Heart left ventricle (tissue), 16 donors: ENCODE results near the gene DAB2. TPM values are rescaled to one million over a fixed set of nuclear protein-coding genes. Genes with fewer than 3 reads are reported as not detected.

ENCODE experiments used
- ATAC-seq, 4 donors: fragments of 200-7000 bp; cut with Tn5 transposase; one replicate each; pipeline ENCODE4 v1.9.1; 2020 to 2022; ENCODE audit warnings: moderate library complexity in 4 of 4, mild to moderate bottlenecking in 3 of 4, moderate number of reproducible peaks in 1 of 4
- DNase-seq, 5 donors: peaks; one replicate each; pipeline ENCODE4 v3.0.0-alpha.2; 2020
- H3K27ac ChIP-seq, 12 donors: fragments of 200-600 bp; sonication (generic) in 4 of 12; one replicate each; pipeline versions ENCODE4 v1.5.0 to v1.8.0; 2016 to 2022; ENCODE audit warnings: mild to moderate bottlenecking in 2 of 12
- H3K27me3 ChIP-seq, 9 donors: fragments of 200-600 bp; sonication (generic) in 2 of 9; one replicate each; pipeline versions ENCODE4 v1.5.1 to v1.8.0; 2016 to 2022; ENCODE audit warnings: mild to moderate bottlenecking in 3 of 9
- H3K36me3 ChIP-seq, 9 donors: fragments of 200-600 bp; sonication (generic) in 2 of 9; one replicate each; pipeline versions ENCODE4 v1.5.0 to v1.8.0; 2018 to 2022; ENCODE audit warnings: mild to moderate bottlenecking in 2 of 9
- H3K4me1 ChIP-seq, 12 donors: fragments of 200-600 bp; sonication (generic) in 4 of 12; one replicate each; pipeline versions ENCODE4 v1.5.0 to v1.8.0; 2016 to 2022; ENCODE audit warnings: mild to moderate bottlenecking in 3 of 12
- H3K4me3 ChIP-seq, 12 donors: fragments of 200-600 bp; sonication (generic) in 4 of 12; one replicate each; pipeline versions ENCODE4 v1.5.0 to v1.8.0; 2017 to 2022; ENCODE audit warnings: mild to moderate bottlenecking in 9 of 12, moderate library complexity in 4 of 12
- H3K9me3 ChIP-seq, 12 donors: fragments of 200-600 bp; sonication (generic) in 4 of 12; one replicate each; pipeline versions ENCODE4 v1.5.0 to v1.8.0; 2016 to 2022; ENCODE audit warnings: mild to moderate bottlenecking in 1 of 12
- POLR2A ChIP-seq, 2 donors: fragments of 450-650 bp; IDR thresholded peaks; one replicate each; pipeline ENCODE4 v1.6.1; 2017; ENCODE audit warnings: antibody characterized with exemption in 2 of 2, mild to moderate bottlenecking in 2 of 2, moderate library complexity in 2 of 2
- WGBS, 4 donors: extraction: QIAGEN DNeasy Blood & Tissue Kit in 2 of 4; methylation state at CpG; one replicate each; pipeline versions ENCODE4 v1.1.5 to v1.1.7; 2013 to 2018; 5-methylcytosine and 5-hydroxymethylcytosine counted together
- intact Hi-C, 10 donors: fragments of 100-400 bp; cut with DNase I; formaldehyde crosslinking; loops; one replicate each; pipeline versions ENCODE4 v1.11.1 to v1.14.2; 2022
- polyA plus RNA-seq, 2 donors: library from polyadenylated mRNA; stranded (reverse); fragments of 200-250 nt; gene quantifications; one replicate each; pipeline ENCODE4 v1.2.3, GENCODE V29; 2013
- total RNA-seq, 9 donors: library from RNA; depleted of rRNA in 2 of 9; stranded (reverse); fragments of >200 nt in 2 of 9; fragmentation: NEBNext Ultra II Directional in 3 of 9; extraction: Animal tissue kit (Norgen Biotek cat#: 25700) in 3 of 9; gene quantifications; one replicate each; pipeline versions ENCODE4 v1.1.0 to v1.2.4, GENCODE V29; 2016 to 2023
- TF ChIP-seq, protein P1 (sequence below), 12 donors: fragments of 200-600 bp; sonication (generic) in 4 of 12; IDR thresholded peaks; one replicate each; pipeline versions ENCODE4 v1.5.0 to v1.8.0; 2018 to 2022; ENCODE audit warnings: antibody characterized with exemption in 12 of 12, mild to moderate bottlenecking in 5 of 12
- donor health status: ischemic (EF 13 %, LVEDD 7.1; RV severe dilation, severe dysfunction).
- donor health status: healthy with polysubstance abuse.
- donor health status: DM: no; HTN: yes; CAD: no.
- donor health status: DM: no; HTN: no; CAD: no.
- donor health status: ischemic (EF 25% LVEDD 6.9; RV normal size, moderate dysfunction).
- donor health status: ischemic (EF 25% LVEDD 5.7; RV mildly dilated, moderate dysfunction).
- donor health status: healthy.
- donor health status: DM: yes; HTN: yes; CAD: no.
- donor health status: ischemic (EF 35%, LVEDD 5.7; RV mildly dilated, moderate dysfunction).
- donor health status: nonischemic (EF 11% LVEDD 7.7; RV severe dilation, severe dysfunction).
- donor health status: DM: yes; HTN: yes; CAD: no.
- donor health status: PGD.
- donor health status: ischemic (EF 29% LVEDD 5.4; RV normal size, mild dysfunction).
- donor health status: nonischemic (EF 23%, LVEDD 6.1; RV moderate dilation, normal function).

DAB2 gene
- total and polyA plus RNA-seq, 11 donors, result 7.8 to 157 (median 24.9) TPM

DNA sequence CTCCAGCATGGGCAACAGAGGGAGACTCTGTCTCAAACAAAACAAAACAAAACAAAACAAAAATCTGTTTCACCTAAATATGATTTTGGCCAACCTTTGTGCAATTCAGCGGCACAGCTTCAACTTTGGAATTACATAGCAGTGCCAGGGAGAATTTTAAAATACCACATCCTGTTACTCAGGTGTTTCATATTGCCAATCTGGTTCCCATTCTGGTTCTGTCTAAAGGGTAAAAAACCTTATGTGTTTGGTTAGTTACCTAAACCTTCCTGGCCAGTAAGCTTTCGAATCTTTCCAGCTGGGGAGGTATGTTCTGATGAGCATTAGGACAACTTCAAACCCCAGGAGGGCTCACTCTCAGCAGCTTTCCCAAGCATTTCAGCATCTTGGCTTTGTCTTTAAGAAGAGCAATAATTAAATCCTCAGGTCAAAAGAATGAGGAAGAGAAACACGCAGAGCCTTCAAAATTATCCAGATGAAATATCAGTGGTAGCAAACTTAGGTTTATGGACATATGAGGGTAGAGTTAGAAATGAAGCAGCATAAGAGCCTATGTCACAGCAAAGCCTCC is 2.7 kb downstream of the DAB2 start:
- DNase-seq, result no peak
- intact Hi-C loops, result loop anchor here in 9 of 10 donors (5.0 to 10.0 kb wide), 9 partner anchors 40 to 125 kb away; no protein-coding TSS in a partner anchor
- TF ChIP-seq, protein P1, sequence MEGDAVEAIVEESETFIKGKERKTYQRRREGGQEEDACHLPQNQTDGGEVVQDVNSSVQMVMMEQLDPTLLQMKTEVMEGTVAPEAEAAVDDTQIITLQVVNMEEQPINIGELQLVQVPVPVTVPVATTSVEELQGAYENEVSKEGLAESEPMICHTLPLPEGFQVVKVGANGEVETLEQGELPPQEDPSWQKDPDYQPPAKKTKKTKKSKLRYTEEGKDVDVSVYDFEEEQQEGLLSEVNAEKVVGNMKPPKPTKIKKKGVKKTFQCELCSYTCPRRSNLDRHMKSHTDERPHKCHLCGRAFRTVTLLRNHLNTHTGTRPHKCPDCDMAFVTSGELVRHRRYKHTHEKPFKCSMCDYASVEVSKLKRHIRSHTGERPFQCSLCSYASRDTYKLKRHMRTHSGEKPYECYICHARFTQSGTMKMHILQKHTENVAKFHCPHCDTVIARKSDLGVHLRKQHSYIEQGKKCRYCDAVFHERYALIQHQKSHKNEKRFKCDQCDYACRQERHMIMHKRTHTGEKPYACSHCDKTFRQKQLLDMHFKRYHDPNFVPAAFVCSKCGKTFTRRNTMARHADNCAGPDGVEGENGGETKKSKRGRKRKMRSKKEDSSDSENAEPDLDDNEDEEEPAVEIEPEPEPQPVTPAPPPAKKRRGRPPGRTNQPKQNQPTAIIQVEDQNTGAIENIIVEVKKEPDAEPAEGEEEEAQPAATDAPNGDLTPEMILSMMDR (IDR thresholded peaks at IDR 0.05), result no peak
- no peak for TF ChIP-seq POLR2A (IDR thresholded peaks at IDR 0.05)
- Histone ChIP-seq H3K4me1 (peaks cover 0 to 78% (median 48%) of the 10 kb centered on the region in 12 donors), H3K27ac (peak overlapping the region; percentile 18 to 91 (median 82)), H3K36me3 (peaks cover 0 to 12% (median 0%) of the 10 kb centered on the region in 9 donors), H3K27me3 (no peaks in the 10 kb centered on the region), H3K9me3 (no peaks in the 10 kb centered on the region), H3K4me3 (peak overlapping the region in 9 of 12 donors; percentile 56 to 76 (median 70))
- 63 to 72% (median 68%) methylated on average over 3 of the region's 3 CpGs for WGBS, 4 donors
- no peak for ATAC-seq

DNA sequence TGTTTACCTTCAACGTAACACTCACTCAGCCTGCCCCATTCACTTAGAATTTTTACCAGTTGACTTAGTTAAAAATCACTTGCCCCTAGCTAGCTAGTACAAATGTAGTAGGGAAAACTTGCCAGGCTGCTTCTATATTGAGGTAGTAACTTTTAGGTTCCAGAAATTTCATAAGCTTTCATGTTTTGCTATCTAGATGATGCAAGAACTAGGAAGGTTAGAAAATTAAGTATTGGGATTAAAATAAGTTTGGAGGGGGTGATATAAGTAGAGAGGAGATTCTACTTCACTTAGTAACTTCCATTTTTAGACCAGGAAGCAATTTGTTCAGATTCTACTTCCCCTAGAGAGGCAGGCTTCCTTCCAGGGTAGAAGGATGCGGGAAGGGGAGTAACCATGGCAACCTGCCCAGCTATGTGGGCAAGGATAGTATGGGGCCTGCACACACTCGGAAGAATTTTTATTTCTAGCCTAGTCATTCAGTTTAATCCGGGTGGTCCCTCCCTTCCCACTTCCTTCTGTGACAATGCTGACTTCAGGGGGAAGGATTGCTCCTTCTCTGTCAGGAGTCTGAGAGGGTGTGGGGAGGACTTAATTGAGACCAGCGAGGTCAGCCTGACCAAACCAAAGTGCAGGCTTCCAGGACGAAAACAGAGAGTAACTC is 4.2 kb downstream of the DAB2 start:
- H3K9me3 ChIP-seq, result no peaks in the 10 kb centered on the region
- no peak for TF ChIP-seq POLR2A (IDR thresholded peaks at IDR 0.05)
- TF ChIP-seq, protein P1 (IDR thresholded peaks at IDR 0.05), result no peak
- WGBS, 4 donors, result 34 to 48% (median 43%) methylated on average over 6 of the region's 6 CpGs
- H3K4me3 ChIP-seq, result peak overlapping the region in 9 of 12 donors; percentile 9 to 76 (median 70)
- peaks cover 0 to 77% (median 40%) of the 10 kb centered on the region in 12 donors for H3K4me1 ChIP-seq
- DNase-seq (peak; percentile 68 to 83 (median 81)), ATAC-seq (peak; percentile 40 to 80 (median 68))
- peaks cover 0 to 21% (median 0%) of the 10 kb centered on the region in 9 donors for H3K36me3 ChIP-seq
- H3K27ac ChIP-seq, result peak overlapping the region; percentile 18 to 91 (median 81)
- no peaks in the 10 kb centered on the region for H3K27me3 ChIP-seq
- intact Hi-C loops, result loop anchor here in 9 of 10 donors (5.0 to 10.0 kb wide), 9 partner anchors 38 to 127 kb away; no protein-coding TSS in a partner anchor

DNA sequence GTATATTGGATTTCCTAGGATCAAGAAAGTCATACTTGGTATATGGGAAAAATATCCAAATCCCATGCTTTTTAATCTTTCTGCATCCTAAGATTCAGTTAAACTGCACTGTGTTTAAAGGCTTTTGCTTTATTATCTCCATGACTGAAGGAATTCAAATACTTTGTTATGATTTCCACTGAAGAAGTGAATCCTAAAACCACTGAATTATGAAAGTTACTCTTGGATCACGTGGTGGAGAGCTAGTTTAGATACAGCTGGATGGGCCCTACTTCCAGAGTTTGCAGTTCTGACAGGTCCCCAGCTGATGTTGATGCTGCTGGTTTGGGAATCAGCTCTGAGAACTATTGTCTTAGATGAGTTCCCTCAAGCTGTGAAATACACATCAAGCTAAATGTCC is 5.0 kb downstream of the DAB2 start:
- Histone ChIP-seq H3K4me3 (peak overlapping the region in 4 of 12 donors; percentile 7 to 72 (median 70)), H3K4me1 (peaks cover 0 to 78% (median 38%) of the 10 kb centered on the region in 12 donors), H3K27me3 (no peaks in the 10 kb centered on the region), H3K27ac (peak overlapping the region in 7 of 12 donors; percentile 44 to 91 (median 82)), H3K36me3 (peaks cover 0 to 21% (median 0%) of the 10 kb centered on the region in 9 donors), H3K9me3 (no peaks in the 10 kb centered on the region)
- intact Hi-C loops, result loop anchor here in 9 of 10 donors (5.0 to 10.0 kb wide), 9 partner anchors 37 to 128 kb away; no protein-coding TSS in a partner anchor
- ATAC-seq, result no peak
- no peak for TF ChIP-seq POLR2A (IDR thresholded peaks at IDR 0.05)
- TF ChIP-seq, protein P1 (IDR thresholded peaks at IDR 0.05), result no peak
- 36 to 43% (median 40%) methylated on average over 1 of the region's 1 CpG for WGBS, 4 donors
- no peak for DNase-seq

- 81 to 89% (median 86%) methylated on average over 3 of the region's 3 CpGs for WGBS, 4 donors
- peak overlapping the region in 2 of 12 donors; percentile 5 to 17 for H3K4me3 ChIP-seq
- DNase-seq (no peak), ATAC-seq (no peak)
- no peak overlapping the region for H3K27ac ChIP-seq
- intact Hi-C loops, result no loop called here
- TF ChIP-seq, protein P1 (IDR thresholded peaks at IDR 0.05), result no peak
- no peak for TF ChIP-seq POLR2A (IDR thresholded peaks at IDR 0.05)
- no peaks in the 10 kb centered on the region for H3K27me3 ChIP-seq
- peaks cover 0 to 21% (median 0%) of the 10 kb centered on the region in 9 donors for H3K36me3 ChIP-seq
- H3K4me1 ChIP-seq, result peaks cover 0 to 94% (median 41%) of the 10 kb centered on the region in 12 donors
- no peaks in the 10 kb centered on the region for H3K9me3 ChIP-seq
Measured at GRCh38 chr5:39417979-39418378, 6.8 kb downstream of the DAB2 start.
